WI38 (cell line): Measurements from ENCODE around the gene ERP29.
"Not testable (repeated sequence)": the region's sequence is repeated elsewhere in the genome, so short reads cannot be mapped to it uniquely, and the experiment has no call there.

Experiments
- H3K4me3 ChIP-seq: 2 replicates; pipeline ENCODE4 v1.5.1; 2011; ENCODE audit warnings: low read depth, mild to moderate bottlenecking, control low read depth, low read length
- TF ChIP-seq, protein P1 (sequence below): IDR thresholded peaks from 2 replicates; pipeline ENCODE4 v1.5.1; 2012; ENCODE audit warnings: low read depth, mild to moderate bottlenecking, control low read depth, low read length

The ERP29 gene

DNA sequence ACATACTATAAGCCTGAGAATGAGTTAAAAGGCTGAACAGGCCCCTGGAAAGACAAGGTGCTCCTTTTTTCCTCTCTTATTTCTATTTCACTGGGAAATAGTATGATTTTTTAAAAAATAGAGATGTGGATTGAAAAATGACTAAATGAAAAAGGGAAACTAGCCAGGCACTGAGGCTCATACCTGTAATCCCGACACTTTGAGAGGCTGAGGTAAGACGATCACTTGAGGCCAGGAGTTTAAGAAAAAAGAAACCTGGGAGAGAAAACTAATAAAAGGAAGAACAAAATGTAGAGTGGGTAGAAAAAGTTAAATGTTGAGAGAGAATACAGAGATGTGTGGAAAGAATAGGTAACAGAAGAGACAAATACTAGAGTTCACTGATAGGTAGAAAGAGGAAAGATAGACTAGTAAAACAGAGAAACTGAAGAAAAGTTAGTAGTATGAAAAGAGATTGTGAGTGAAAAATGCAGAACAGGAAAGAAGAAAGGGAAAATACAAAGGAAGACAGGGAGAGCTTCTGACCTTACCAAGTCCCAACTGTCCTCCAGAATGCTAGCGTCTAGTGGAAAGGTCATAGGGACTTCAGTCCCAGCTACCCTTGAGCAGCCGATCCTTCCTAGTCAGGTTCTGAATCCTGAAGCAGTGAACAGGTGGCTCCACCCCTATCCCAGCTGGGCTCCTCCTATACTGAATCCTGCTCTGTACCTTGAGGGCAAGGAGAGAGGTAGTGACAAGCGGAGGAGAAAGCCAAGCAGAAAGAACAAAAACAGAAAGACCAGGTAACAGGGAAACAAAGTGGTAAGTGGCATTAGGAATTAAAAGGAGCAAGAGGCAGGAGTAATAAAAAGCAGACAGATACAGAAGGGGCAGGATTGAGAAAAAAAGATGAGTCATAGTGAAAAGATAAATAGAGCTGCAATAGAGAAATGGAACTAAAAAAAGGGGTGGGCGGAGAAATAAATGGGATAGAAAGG is 7.5 kb upstream of the ERP29 start:
- TF ChIP-seq, protein P1, sequence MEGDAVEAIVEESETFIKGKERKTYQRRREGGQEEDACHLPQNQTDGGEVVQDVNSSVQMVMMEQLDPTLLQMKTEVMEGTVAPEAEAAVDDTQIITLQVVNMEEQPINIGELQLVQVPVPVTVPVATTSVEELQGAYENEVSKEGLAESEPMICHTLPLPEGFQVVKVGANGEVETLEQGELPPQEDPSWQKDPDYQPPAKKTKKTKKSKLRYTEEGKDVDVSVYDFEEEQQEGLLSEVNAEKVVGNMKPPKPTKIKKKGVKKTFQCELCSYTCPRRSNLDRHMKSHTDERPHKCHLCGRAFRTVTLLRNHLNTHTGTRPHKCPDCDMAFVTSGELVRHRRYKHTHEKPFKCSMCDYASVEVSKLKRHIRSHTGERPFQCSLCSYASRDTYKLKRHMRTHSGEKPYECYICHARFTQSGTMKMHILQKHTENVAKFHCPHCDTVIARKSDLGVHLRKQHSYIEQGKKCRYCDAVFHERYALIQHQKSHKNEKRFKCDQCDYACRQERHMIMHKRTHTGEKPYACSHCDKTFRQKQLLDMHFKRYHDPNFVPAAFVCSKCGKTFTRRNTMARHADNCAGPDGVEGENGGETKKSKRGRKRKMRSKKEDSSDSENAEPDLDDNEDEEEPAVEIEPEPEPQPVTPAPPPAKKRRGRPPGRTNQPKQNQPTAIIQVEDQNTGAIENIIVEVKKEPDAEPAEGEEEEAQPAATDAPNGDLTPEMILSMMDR = no peak
- no peak overlapping the region for H3K4me3 ChIP-seq

- TF ChIP-seq, protein P1 = no peak
- no peak overlapping the region for H3K4me3 ChIP-seq
These were observed 5.3 kb upstream of the ERP29 start for GRCh38 chr12:112007945-112008344.

DNA sequence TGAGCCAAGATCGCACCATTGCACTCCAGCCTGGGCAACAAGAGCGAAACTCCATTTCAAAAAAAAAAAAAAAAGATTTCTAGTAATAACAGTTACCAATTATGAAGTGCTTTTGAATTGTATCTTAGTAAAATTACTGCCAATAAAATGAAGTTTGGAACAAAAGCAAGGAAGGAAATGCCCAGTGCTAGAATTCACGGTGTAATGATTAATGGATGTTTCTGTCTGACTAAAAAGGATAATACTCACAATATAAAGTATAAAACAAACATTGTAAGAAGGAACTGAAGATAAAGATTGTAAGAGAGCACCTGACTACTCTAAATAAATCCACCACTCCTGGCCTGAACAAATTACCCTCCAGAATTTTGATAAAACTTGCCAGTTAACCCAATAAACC is 4.3 kb upstream of the ERP29 start:
- TF ChIP-seq, protein P1 = no peak
- H3K4me3 ChIP-seq = no peak overlapping the region

DNA sequence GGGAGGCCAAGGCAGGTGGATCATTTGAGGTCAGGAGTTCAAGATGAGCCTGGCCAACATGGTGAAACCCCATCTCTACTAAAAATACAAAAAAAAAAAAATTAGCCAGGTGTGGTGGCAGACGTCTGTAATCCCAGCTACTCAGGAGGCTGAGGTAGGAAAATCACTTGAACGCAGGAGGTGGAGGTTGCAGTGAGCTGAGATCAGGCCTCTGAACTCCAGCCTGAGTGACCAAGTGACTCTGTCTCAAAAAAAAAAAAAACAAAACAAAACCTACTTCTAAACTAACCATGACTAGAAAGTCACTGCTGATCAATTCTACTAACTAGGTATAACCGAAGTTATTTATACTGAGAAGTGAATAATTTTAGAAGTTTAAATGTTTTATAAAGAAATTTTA is 3.6 kb upstream of the ERP29 start:
- H3K4me3 ChIP-seq = not testable (repeated sequence)

- H3K4me3 ChIP-seq = no peak overlapping the region
- TF ChIP-seq, protein P1 = no peak
These were observed 2.5 kb upstream of the ERP29 start for GRCh38 chr12:112010415-112011344.

DNA sequence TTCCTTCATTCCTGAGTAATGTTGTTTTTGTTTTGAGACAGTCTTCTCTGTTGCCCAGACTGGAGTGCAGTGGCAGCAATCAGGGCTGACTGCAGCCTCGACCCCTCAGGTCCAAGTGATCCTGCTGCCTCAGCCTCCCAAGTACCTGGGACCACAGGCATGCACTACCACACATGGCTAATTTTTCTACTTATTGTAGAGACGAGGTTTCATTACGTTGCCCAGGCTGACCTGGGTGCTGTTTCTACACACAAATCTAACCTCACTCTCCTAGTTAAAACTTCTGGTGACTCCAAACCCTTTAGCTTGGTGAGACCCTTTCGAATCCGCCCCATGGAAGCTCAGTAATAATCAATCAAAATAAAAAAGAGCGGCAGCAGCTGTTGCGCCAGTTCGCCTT is 1.5 kb upstream of the ERP29 start:
- peak overlapping the region; percentile 84; the same call in 1 of the 2 replicates for H3K4me3 ChIP-seq
- TF ChIP-seq, protein P1 = no peak

GRCh38 chr12:112013601-112014402 is 576 bp downstream of the ERP29 start:
- H3K4me3 ChIP-seq = peak overlapping the region; percentile 96
- TF ChIP-seq, protein P1 = no peak
